ENCODE data around the gene BMP6. TPM values are rescaled to one million over a fixed set of nuclear protein-coding genes. Genes with fewer than 3 reads are reported as not detected.

The BMP6 gene
- total and polyA plus RNA-seq, 4 experiments from 2014 or later, result 0.06 TPM; not detected in 3

- H3K27ac Mint-ChIP-seq, result no peak overlapping the region
Observed at GRCh38 chr6:7720346-7720745, 5.6 kb upstream of the BMP6 start.

GRCh38 chr6:7721649-7722048 lies 4.2 kb upstream of the BMP6 start:
- H3K27ac Mint-ChIP-seq, result no peak overlapping the region
- H3K9me3 Mint-ChIP-seq, result peaks cover 0 to 6% (median under 1%) of the 10 kb centered on the region in 8 donors
- Histone ChIP-seq H3K27me3 (ENCODE audit: insufficient read depth, low read length) (peaks cover 19% of the 10 kb centered on the region), H3K36me3 (ENCODE audit: insufficient read depth, low read length) (no peaks in the 10 kb centered on the region), H3K4me1 (ENCODE audit: insufficient read depth, low read length) (peaks cover 9% of the 10 kb centered on the region), H3K9me3 (ENCODE audit: control insufficient read depth in 1 of 2, low read length in 2 of 2) (no peaks in the 10 kb centered on the region), H3K27ac (ENCODE audit: low read depth, low read length) (no peak overlapping the region), H3K4me3 (ENCODE audit: low read length in 2 of 2) (no peak overlapping the region)
- CTCF ChIA-PET (ENCODE audit: partially characterized antibody), result interaction anchor here (2.0 to 3.7 kb wide), 3 partner anchors 12 to 497 kb away, joined by 6 to 29 read pairs (median 22); no protein-coding TSS in a partner anchor
- peaks cover 0 to 11% (median 7%) of the 10 kb centered on the region in 4 donors for H3K4me1 Mint-ChIP-seq
- POLR2A ChIA-PET (ENCODE audit: partially characterized antibody), result no interaction called here
- intact Hi-C loops (cut with micrococcal nuclease), result loop anchor here (2.0 kb wide), 1 partner anchor 285 kb away; no protein-coding TSS in a partner anchor
- no peak for DNase-seq
- peaks cover 34 to 49% of the 10 kb centered on the region in 2 donors for H3K27me3 Mint-ChIP-seq
- H3K36me3 Mint-ChIP-seq, result no peaks in the 10 kb centered on the region
- H3K4me3 Mint-ChIP-seq, result no peak overlapping the region

More at GRCh38 chr6:7720346-7720745, 5.6 kb upstream of the BMP6 start:
- Mint-ChIP-seq H3K27me3 (peaks cover 35 to 43% of the 10 kb centered on the region in 2 donors), H3K4me3 (no peak overlapping the region), H3K36me3 (no peaks in the 10 kb centered on the region), H3K9me3 (peaks cover 2 to 15% (median 9%) of the 10 kb centered on the region in 8 donors), H3K4me1 (peaks cover 0 to 1% (median under 1%) of the 10 kb centered on the region in 4 donors)
- Histone ChIP-seq H3K4me1 (ENCODE audit: insufficient read depth, low read length) (no peaks in the 10 kb centered on the region), H3K36me3 (ENCODE audit: insufficient read depth, low read length) (no peaks in the 10 kb centered on the region), H3K27me3 (ENCODE audit: insufficient read depth, low read length) (peaks cover 19% of the 10 kb centered on the region), H3K27ac (ENCODE audit: low read depth, low read length) (no peak overlapping the region), H3K4me3 (ENCODE audit: low read length in 2 of 2) (no peak overlapping the region), H3K9me3 (ENCODE audit: control insufficient read depth in 1 of 2, low read length in 2 of 2) (no peaks in the 10 kb centered on the region)
- intact Hi-C loops (cut with micrococcal nuclease), result no loop called here
- CTCF ChIA-PET (ENCODE audit: partially characterized antibody), result interaction anchor here (3.7 kb wide), 1 partner anchor 498 kb away, joined by 29 read pairs; no protein-coding TSS in a partner anchor
- POLR2A ChIA-PET (ENCODE audit: partially characterized antibody), result no interaction called here
- no peak for DNase-seq

- no peak overlapping the region for H3K4me3 Mint-ChIP-seq
- intact Hi-C loops (cut with micrococcal nuclease), result loop anchor here (2.0 kb wide), 1 partner anchor 284 kb away; no protein-coding TSS in a partner anchor
- peaks cover 0 to 2% (median 0%) of the 10 kb centered on the region in 8 donors for H3K9me3 Mint-ChIP-seq
- Histone ChIP-seq H3K36me3 (ENCODE audit: insufficient read depth, low read length) (no peaks in the 10 kb centered on the region), H3K27me3 (ENCODE audit: insufficient read depth, low read length) (peaks cover 20% of the 10 kb centered on the region), H3K4me3 (ENCODE audit: low read length in 2 of 2) (no peak overlapping the region), H3K9me3 (ENCODE audit: control insufficient read depth in 1 of 2, low read length in 2 of 2) (no peaks in the 10 kb centered on the region), H3K27ac (ENCODE audit: low read depth, low read length) (no peak overlapping the region), H3K4me1 (ENCODE audit: insufficient read depth, low read length) (peaks cover 12% of the 10 kb centered on the region)
- H3K27me3 Mint-ChIP-seq, result peaks cover 34 to 51% of the 10 kb centered on the region in 2 donors
- DNase-seq, result peak; percentile 27 to 52 (median 37)
- no peaks in the 10 kb centered on the region for H3K36me3 Mint-ChIP-seq
- ChIA-PET POLR2A (ENCODE audit: partially characterized antibody) (no interaction called here), CTCF (ENCODE audit: partially characterized antibody) (interaction anchor here (0.5 to 3.7 kb wide), 10 partner anchors 11 to 499 kb away, joined by 3 to 29 read pairs (median 4); no protein-coding TSS in a partner anchor)
- H3K27ac Mint-ChIP-seq, result no peak overlapping the region
- H3K4me1 Mint-ChIP-seq, result peaks cover 1 to 13% (median 11%) of the 10 kb centered on the region in 4 donors
Observed at GRCh38 chr6:7723041-7723447, 2.9 kb upstream of the BMP6 start.

GRCh38 chr6:7723554-7723953 lies 2.3 kb upstream of the BMP6 start:
- peaks cover 25% of the 10 kb centered on the region for H3K27me3 ChIP-seq (ENCODE audit: insufficient read depth, low read length)
- CTCF ChIA-PET (ENCODE audit: partially characterized antibody), result interaction anchor here (1.8 to 3.7 kb wide), 5 partner anchors 10 to 495 kb away, joined by 6 to 29 read pairs (median 7); no protein-coding TSS in a partner anchor
- intact Hi-C loops (cut with micrococcal nuclease), result loop anchor here (2.0 kb wide), 1 partner anchor 283 kb away; no protein-coding TSS in a partner anchor
- Mint-ChIP-seq H3K27ac (no peak overlapping the region), H3K27me3 (peaks cover 36 to 55% of the 10 kb centered on the region in 2 donors), H3K4me3 (no peak overlapping the region), H3K4me1 (peaks cover 1 to 19% (median 15%) of the 10 kb centered on the region in 4 donors), H3K36me3 (no peaks in the 10 kb centered on the region), H3K9me3 (peaks cover 0 to 2% (median 0%) of the 10 kb centered on the region in 8 donors)
- no peak for DNase-seq
- no peaks in the 10 kb centered on the region for H3K9me3 ChIP-seq (ENCODE audit: control insufficient read depth in 1 of 2, low read length in 2 of 2)
- peaks cover 17% of the 10 kb centered on the region for H3K4me1 ChIP-seq (ENCODE audit: insufficient read depth, low read length)
- H3K4me3 ChIP-seq (ENCODE audit: low read length in 2 of 2), result no peak overlapping the region
- H3K27ac ChIP-seq (ENCODE audit: low read depth, low read length), result no peak overlapping the region
- no peaks in the 10 kb centered on the region for H3K36me3 ChIP-seq (ENCODE audit: insufficient read depth, low read length)
- POLR2A ChIA-PET (ENCODE audit: partially characterized antibody), result no interaction called here

GRCh38 chr6:7725412-7725811 lies 487 bp upstream of the BMP6 start:
- CTCF ChIA-PET (ENCODE audit: partially characterized antibody), result interaction anchor here (1.7 kb wide), 2 partner anchors 334 to 494 kb away, joined by 6 to 9 read pairs; no protein-coding TSS in a partner anchor
- no peaks in the 10 kb centered on the region for H3K36me3 Mint-ChIP-seq

GRCh38 chr6:7726416-7727085 lies 652 bp downstream of the BMP6 start:
- Mint-ChIP-seq H3K27ac (no peak overlapping the region), H3K36me3 (no peaks in the 10 kb centered on the region)
- CTCF ChIA-PET (ENCODE audit: partially characterized antibody), result interaction anchor here (1.7 kb wide), 1 partner anchor 493 kb away, joined by 6 read pairs; no protein-coding TSS in a partner anchor

More at GRCh38 chr6:7725412-7725811, 487 bp upstream of the BMP6 start:
- POLR2A ChIA-PET (ENCODE audit: partially characterized antibody), result no interaction called here
- intact Hi-C loops (cut with micrococcal nuclease), result no loop called here
- Mint-ChIP-seq H3K27me3 (peaks cover 44 to 59% of the 10 kb centered on the region in 2 donors), H3K9me3 (peaks cover 0 to 2% (median 0%) of the 10 kb centered on the region in 8 donors), H3K4me3 (peak overlapping the region; percentile 66 to 83 (median 76)), H3K4me1 (peaks cover 3 to 23% (median 18%) of the 10 kb centered on the region in 4 donors), H3K27ac (peak overlapping the region in 1 of 7 donors; percentile 15)
- Histone ChIP-seq H3K4me3 (ENCODE audit: low read length in 2 of 2) (no peak overlapping the region), H3K36me3 (ENCODE audit: insufficient read depth, low read length) (no peaks in the 10 kb centered on the region), H3K27ac (ENCODE audit: low read depth, low read length) (no peak overlapping the region), H3K4me1 (ENCODE audit: insufficient read depth, low read length) (peaks cover 21% of the 10 kb centered on the region), H3K9me3 (ENCODE audit: control insufficient read depth in 1 of 2, low read length in 2 of 2) (no peaks in the 10 kb centered on the region), H3K27me3 (ENCODE audit: insufficient read depth, low read length) (peaks cover 38% of the 10 kb centered on the region)
- DNase-seq, result no peak

More at GRCh38 chr6:7726416-7727085, 652 bp downstream of the BMP6 start:
- Histone ChIP-seq H3K27me3 (ENCODE audit: insufficient read depth, low read length) (peaks cover 38% of the 10 kb centered on the region), H3K9me3 (ENCODE audit: control insufficient read depth in 1 of 2, low read length in 2 of 2) (no peaks in the 10 kb centered on the region), H3K36me3 (ENCODE audit: insufficient read depth, low read length) (no peaks in the 10 kb centered on the region), H3K4me1 (ENCODE audit: insufficient read depth, low read length) (peaks cover 21% of the 10 kb centered on the region), H3K4me3 (ENCODE audit: low read length in 2 of 2) (no peak overlapping the region), H3K27ac (ENCODE audit: low read depth, low read length) (no peak overlapping the region)
- DNase-seq, result no peak
- Mint-ChIP-seq H3K4me3 (peak overlapping the region; percentile 61 to 83 (median 74)), H3K27me3 (peaks cover 44 to 62% of the 10 kb centered on the region in 2 donors), H3K4me1 (peaks cover 3 to 23% (median 18%) of the 10 kb centered on the region in 4 donors), H3K9me3 (no peaks in the 10 kb centered on the region)
- POLR2A ChIA-PET (ENCODE audit: partially characterized antibody), result no interaction called here
- intact Hi-C loops (cut with micrococcal nuclease), result no loop called here
